BLaER1 treated with 17β-estradiol and CSF1 and Interleukin-3, amounts not matched to agents 10 nM and 100 nM (cell line): ENCODE measurements around the gene PJVK.
A peak's percentile ranks its signal among the peaks of the same experiment; 100 is the strongest.

Source experiments
- H3K27ac ChIP-seq, 11 experiments: shearing (Covaris generic); formaldehyde crosslinking; 2 replicates each; pipeline ENCODE4 v1.8.1; 2022
- H3K27me3 ChIP-seq, 11 experiments: shearing (Covaris generic); formaldehyde crosslinking; 2 replicates each; pipeline ENCODE4 v1.8.1; 2022
- H3K36me3 ChIP-seq, 11 experiments: shearing (Covaris generic); formaldehyde crosslinking; 2 replicates each; pipeline ENCODE4 v1.8.1; 2022
- H3K4me1 ChIP-seq, 10 experiments: shearing (Covaris generic); formaldehyde crosslinking; 2 replicates each; pipeline ENCODE4 v1.8.1; 2022
- H3K4me2 ChIP-seq, 11 experiments: shearing (Covaris generic); formaldehyde crosslinking; 2 replicates each; pipeline ENCODE4 v1.8.1; 2022
- H3K4me3 ChIP-seq, 10 experiments: shearing (Covaris generic); formaldehyde crosslinking; 2 replicates each; pipeline ENCODE4 v1.8.1; 2022
- H3K9ac ChIP-seq, 11 experiments: shearing (Covaris generic); formaldehyde crosslinking; 2 replicates each; pipeline ENCODE4 v1.8.1; 2022
- H3K9me3 ChIP-seq, 11 experiments: shearing (Covaris generic); formaldehyde crosslinking; replicated peaks in 1 of 11; 2 replicates each; pipeline ENCODE4 v1.8.1; 2022
- H4K20me1 ChIP-seq, 11 experiments: shearing (Covaris generic); formaldehyde crosslinking; 2 replicates each; pipeline ENCODE4 v1.8.1; 2022
- Cebpa-rat ChIP-seq, 11 experiments: shearing (Covaris generic); IDR thresholded peaks; 2 replicates each; pipeline ENCODE4 v1.8.1; 2022

PJVK gene

DNA sequence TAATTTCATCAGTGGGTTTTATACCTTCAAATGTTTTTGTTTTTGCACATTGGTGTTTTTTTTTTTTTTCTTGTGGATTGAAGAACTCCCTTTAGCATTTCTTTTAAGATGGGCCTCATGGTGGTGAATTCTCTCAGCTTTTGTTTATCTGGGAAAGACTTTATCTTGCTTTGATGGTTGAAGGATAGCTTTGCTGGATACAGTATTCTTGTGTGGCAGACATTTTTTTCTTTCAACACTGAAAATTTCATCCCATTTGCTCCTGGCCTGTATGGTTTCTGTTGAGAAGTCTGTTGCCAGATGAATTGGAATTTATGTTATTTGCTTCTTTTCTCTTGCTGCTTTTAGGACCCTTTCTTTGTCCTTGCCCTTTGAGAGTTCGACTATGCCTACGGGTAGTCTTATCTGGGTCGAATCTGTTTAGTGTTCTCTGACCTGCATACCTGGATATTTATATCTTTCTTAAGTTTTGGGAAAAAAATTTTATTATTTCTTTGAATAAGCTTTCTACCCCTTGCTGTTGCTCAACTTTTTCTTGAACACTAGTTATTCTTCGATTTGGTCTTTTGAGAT lies 25.8 kb upstream of the PJVK start:
- Histone ChIP-seq H3K9me3 (peaks cover 8 to 55% (median 41%) of the 10 kb centered on the region in 11 experiments), H3K36me3 (peaks cover 69 to 99% (median 94%) of the 10 kb centered on the region in 11 experiments), H3K4me1 (peaks cover 3 to 7% (median 4%) of the 10 kb centered on the region in 10 experiments; a peak in 17 of 20 replicates), H3K9ac (no peak overlapping the region), H3K4me3 (no peak overlapping the region), H3K4me2 (no peak overlapping the region), H3K27ac (no peak overlapping the region), H4K20me1 (peaks cover 0 to 5% (median 0%) of the 10 kb centered on the region in 11 experiments; a peak in 3 of 22 replicates), H3K27me3 (no peaks in the 10 kb centered on the region)
- no peak for TF ChIP-seq Cebpa-rat (IDR thresholded peaks at IDR 0.05)

DNA sequence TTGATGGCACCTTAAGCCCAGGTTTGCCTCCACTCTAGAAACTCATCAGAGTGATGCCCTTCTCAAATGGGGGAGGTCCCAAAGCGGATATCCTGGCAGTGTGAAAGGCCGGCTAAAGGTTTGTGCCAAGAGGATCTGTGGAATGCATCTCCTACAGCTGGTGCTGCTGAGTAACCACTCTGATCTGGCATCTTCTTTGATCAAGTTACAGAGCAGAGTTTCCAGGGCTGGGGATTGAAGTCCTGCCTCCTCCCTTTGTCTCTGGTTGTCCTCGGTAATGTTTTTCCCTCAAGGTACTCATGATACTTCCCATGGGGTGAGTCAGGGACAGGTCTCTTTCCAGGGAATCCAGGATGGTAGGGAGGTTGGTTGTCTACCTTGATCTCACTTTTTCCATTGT lies 24.8 kb upstream of the PJVK start:
- no peak overlapping the region for H3K4me3 ChIP-seq
- no peak overlapping the region for H3K9ac ChIP-seq
- peaks cover 8 to 52% (median 40%) of the 10 kb centered on the region in 11 experiments for H3K9me3 ChIP-seq
- no peaks in the 10 kb centered on the region for H3K4me1 ChIP-seq
- no peaks in the 10 kb centered on the region for H3K27me3 ChIP-seq
- peaks cover 70 to 100% (median 94%) of the 10 kb centered on the region in 11 experiments for H3K36me3 ChIP-seq
- H3K27ac ChIP-seq, result no peak overlapping the region
- TF ChIP-seq Cebpa-rat (IDR thresholded peaks at IDR 0.05), result no peak
- H3K4me2 ChIP-seq, result no peak overlapping the region
- H4K20me1 ChIP-seq, result peaks cover 0 to 5% (median 0%) of the 10 kb centered on the region in 11 experiments; a peak in 3 of 22 replicates

DNA sequence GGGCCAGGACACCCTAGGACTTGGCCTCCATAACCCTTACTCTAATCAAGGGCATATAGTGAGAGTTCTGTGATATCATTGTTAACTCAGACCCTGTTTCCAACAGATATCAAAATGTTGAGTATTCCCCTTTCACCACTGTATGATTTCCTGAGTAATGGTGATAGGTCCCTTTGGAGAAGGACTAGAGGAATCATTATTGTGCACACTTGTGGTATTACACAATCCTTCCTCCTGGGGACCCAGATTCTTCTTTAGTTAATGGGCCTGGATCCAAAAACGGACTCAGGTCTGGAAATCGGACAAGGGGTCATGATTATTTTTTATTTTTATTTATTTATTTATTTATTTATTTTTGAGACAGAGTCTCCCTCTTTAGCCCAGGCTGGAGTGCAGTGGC lies 23.7 kb upstream of the PJVK start:
- H4K20me1 ChIP-seq, result peaks cover 0 to 5% (median 0%) of the 10 kb centered on the region in 11 experiments; a peak in 3 of 22 replicates
- no peaks in the 10 kb centered on the region for H3K4me1 ChIP-seq
- TF ChIP-seq Cebpa-rat (IDR thresholded peaks at IDR 0.05), result no peak
- H3K4me3 ChIP-seq, result no peak overlapping the region
- H3K27ac ChIP-seq, result no peak overlapping the region
- peaks cover 8 to 42% (median 30%) of the 10 kb centered on the region in 11 experiments for H3K9me3 ChIP-seq
- peaks cover 77 to 100% (median 94%) of the 10 kb centered on the region in 11 experiments for H3K36me3 ChIP-seq
- no peak overlapping the region for H3K9ac ChIP-seq
- no peaks in the 10 kb centered on the region for H3K27me3 ChIP-seq
- H3K4me2 ChIP-seq, result no peak overlapping the region

DNA sequence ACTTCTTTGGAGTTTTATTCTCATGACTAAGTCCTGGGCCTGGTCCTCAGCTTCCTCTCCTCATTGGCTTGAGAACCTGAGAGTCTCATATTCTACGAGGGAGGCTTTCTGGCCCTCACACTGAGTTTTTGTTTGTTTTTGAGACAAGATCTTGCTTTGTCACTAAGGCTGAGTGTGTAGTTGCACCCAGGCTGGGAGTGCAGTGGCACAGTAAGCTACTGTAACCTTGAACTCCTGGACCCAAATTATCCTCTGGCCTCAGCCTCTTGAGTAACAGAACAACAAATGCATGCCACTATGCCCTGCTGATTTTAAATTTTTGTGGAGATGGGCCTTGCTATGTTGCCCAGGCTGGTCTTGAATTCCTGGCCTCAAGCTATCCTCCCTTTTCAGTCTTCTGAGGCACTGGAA lies 22.8 kb upstream of the PJVK start:
- no peaks in the 10 kb centered on the region for H3K4me1 ChIP-seq
- TF ChIP-seq Cebpa-rat (IDR thresholded peaks at IDR 0.05), result no peak
- peaks cover 8 to 32% (median 21%) of the 10 kb centered on the region in 11 experiments for H3K9me3 ChIP-seq
- no peaks in the 10 kb centered on the region for H3K27me3 ChIP-seq
- H3K36me3 ChIP-seq, result peaks cover 81 to 100% (median 94%) of the 10 kb centered on the region in 11 experiments
- H3K9ac ChIP-seq, result no peak overlapping the region
- no peak overlapping the region for H3K4me2 ChIP-seq
- H3K27ac ChIP-seq, result no peak overlapping the region
- peaks cover 0 to 5% (median 0%) of the 10 kb centered on the region in 11 experiments; a peak in 3 of 22 replicates for H4K20me1 ChIP-seq
- no peak overlapping the region for H3K4me3 ChIP-seq

DNA sequence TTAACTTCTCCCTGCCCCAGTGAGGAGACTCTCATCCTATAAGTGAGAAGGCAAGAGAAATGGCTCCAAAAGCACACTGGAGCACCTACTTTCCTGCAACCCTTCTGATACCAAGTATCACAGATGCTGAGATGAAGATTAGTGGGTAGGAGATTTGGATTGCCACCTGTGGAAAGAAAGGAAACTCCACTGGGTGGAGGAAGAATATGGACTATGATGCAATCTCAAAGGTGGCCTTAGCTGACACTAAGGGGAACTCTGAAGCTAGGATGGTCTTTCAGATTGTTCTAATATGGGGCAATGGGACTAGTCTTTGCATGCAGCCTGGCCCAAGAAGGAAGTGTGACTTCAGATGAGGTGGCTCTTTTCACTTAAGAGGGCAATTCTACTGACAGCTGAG lies 21.8 kb upstream of the PJVK start:
- Histone ChIP-seq H3K4me3 (no peak overlapping the region), H3K36me3 (peaks cover 83 to 100% (median 94%) of the 10 kb centered on the region in 11 experiments), H3K4me1 (no peaks in the 10 kb centered on the region), H3K9ac (no peak overlapping the region), H3K27ac (no peak overlapping the region), H3K4me2 (no peak overlapping the region), H3K27me3 (no peaks in the 10 kb centered on the region), H4K20me1 (peaks cover 0 to 5% (median 0%) of the 10 kb centered on the region in 11 experiments; a peak in 3 of 22 replicates), H3K9me3 (peaks cover 7 to 24% (median 16%) of the 10 kb centered on the region in 11 experiments)
- peak in 2 of 11 experiments; percentile 37 to 50; a peak in 3 of 22 replicates for TF ChIP-seq Cebpa-rat (IDR thresholded peaks at IDR 0.05)

DNA sequence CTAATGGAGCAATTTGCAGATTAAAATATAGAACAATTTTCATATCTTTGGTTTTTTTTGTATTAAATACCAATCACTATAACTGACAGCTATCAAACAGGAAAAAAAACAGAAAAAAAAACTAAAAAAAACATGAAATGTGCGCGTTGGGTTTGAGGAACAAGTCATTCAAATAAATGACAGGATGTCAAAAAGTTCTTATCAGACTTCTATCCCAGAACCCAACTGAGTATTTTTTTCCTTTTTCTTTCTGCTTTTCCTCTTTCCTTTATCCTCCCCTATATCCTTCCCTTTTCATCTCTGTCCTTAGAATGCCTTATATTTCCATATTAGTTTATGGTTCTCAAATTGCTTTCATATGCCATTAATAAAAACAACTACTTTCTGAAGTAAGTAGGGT lies 14.5 kb upstream of the PJVK start:
- TF ChIP-seq Cebpa-rat (IDR thresholded peaks at IDR 0.05), result no peak
- H3K27me3 ChIP-seq, result no peaks in the 10 kb centered on the region
- no peaks in the 10 kb centered on the region for H3K9me3 ChIP-seq
- H3K27ac ChIP-seq, result no peak overlapping the region
- peaks cover 0 to 12% (median 0%) of the 10 kb centered on the region in 11 experiments; a peak in 10 of 22 replicates for H4K20me1 ChIP-seq
- no peaks in the 10 kb centered on the region for H3K4me1 ChIP-seq
- H3K9ac ChIP-seq, result no peak overlapping the region
- peaks cover 90 to 100% (median 100%) of the 10 kb centered on the region in 11 experiments for H3K36me3 ChIP-seq
- no peak overlapping the region for H3K4me2 ChIP-seq
- H3K4me3 ChIP-seq, result no peak overlapping the region

DNA sequence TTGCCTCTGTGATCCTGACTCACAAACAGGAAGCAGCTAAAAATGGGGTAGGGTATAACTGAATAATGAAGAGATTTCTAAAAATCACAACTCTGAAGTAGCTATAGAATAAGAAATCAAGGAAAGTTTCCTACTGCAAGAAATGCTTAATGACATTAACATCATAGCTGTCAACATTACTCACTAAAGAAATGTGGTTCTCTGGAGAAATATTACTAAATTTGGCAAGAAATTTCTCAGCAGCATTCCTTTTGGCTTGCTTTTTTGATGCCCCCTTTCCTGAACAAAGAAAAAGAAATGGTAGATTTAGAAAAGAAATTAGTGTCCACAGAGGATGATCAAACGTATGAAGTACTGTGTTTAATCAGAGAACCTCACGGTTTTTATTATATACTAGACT lies 9.8 kb upstream of the PJVK start:
- H3K4me2 ChIP-seq, result no peak overlapping the region
- no peak for TF ChIP-seq Cebpa-rat (IDR thresholded peaks at IDR 0.05)
- H3K9ac ChIP-seq, result no peak overlapping the region
- no peaks in the 10 kb centered on the region for H3K27me3 ChIP-seq
- H3K9me3 ChIP-seq, result no peaks in the 10 kb centered on the region
- H3K4me3 ChIP-seq, result no peak overlapping the region
- H3K36me3 ChIP-seq, result peaks cover 89 to 100% (median 99%) of the 10 kb centered on the region in 11 experiments
- H4K20me1 ChIP-seq, result peaks cover 0 to 27% (median 10%) of the 10 kb centered on the region in 11 experiments; a peak in 13 of 22 replicates
- H3K4me1 ChIP-seq, result no peaks in the 10 kb centered on the region
- no peak overlapping the region for H3K27ac ChIP-seq

DNA sequence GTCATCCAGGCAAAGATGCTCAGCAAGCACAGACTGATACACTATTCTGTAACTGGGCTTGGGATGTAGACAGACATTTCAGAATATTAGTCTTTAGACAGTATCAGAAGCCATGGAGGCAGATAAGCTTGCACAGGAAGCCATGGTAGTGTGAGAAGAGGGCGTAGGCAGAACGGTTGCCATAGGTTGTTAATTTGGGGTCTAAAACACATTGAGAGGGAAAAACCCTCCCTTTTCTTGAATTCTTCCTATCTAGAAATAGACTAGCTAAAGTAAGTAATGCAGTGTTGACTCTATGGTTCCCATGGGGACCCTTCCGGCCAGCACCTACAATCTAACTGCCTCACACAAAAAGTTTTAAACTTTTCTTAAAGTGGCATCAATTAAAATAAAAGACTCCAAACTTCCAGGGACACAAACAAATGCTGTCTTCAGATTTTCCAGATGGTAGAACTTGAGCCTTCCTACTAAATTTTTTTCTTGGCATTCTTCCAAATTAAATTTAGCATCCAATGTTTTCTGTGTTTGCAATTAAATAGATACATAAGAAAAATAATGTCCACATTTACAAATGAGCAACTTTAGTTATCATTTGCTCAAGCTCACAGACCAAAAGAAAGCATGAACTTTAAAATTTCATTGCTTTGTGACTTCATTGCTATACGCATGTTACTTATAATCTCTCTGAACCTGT lies 2.1 kb upstream of the PJVK start:
- H4K20me1 ChIP-seq, result peaks cover 0 to 52% (median 28%) of the 10 kb centered on the region in 11 experiments; a peak in 16 of 22 replicates
- peaks cover 37 to 53% (median 48%) of the 10 kb centered on the region in 11 experiments for H3K36me3 ChIP-seq
- no peak overlapping the region; a peak in 1 of 22 replicates for H3K27ac ChIP-seq
- no peaks in the 10 kb centered on the region for H3K27me3 ChIP-seq
- peak overlapping the region in 9 of 10 experiments; percentile 73 to 94 (median 83); a peak in 13 of 20 replicates for H3K4me3 ChIP-seq
- peak overlapping the region in 5 of 11 experiments; percentile 0 to 98 (median 97); a peak in 4 of 22 replicates for H3K9ac ChIP-seq
- H3K4me2 ChIP-seq, result peak overlapping the region; percentile 69 to 98 (median 90); a peak in 21 of 22 replicates
- peaks cover 22 to 34% (median 25%) of the 10 kb centered on the region in 10 experiments for H3K4me1 ChIP-seq
- TF ChIP-seq Cebpa-rat (IDR thresholded peaks at IDR 0.05), result no peak
- no peaks in the 10 kb centered on the region for H3K9me3 ChIP-seq
